ENCODE results near the gene HOXA9. TPM values are rescaled to one million over a fixed set of nuclear protein-coding genes. Genes with fewer than 3 reads are reported as not detected.

The HOXA9 gene
- total RNA-seq, 1 donor from 2014 or later, result not detected

GRCh38 chr7:27140126-27140857, 25.0 kb downstream of the HOXA9 start:
- FAIRE-seq (no peak), DNase-seq (ENCODE audit: low read depth) (no peak)
- Histone ChIP-seq H3K4me3 (ENCODE audit: low read depth, low read length) (no peak overlapping the region), H3K27me3 (ENCODE audit: control insufficient read depth, insufficient read depth, low read length) (peaks cover 81% of the 10 kb centered on the region), H3K36me3 (ENCODE audit: control insufficient read depth, insufficient read depth, low read length) (no peaks in the 10 kb centered on the region)
- TF ChIP-seq CTCF (IDR thresholded peaks at IDR 0.05; ENCODE audit: insufficient read depth, low read length, severe bottlenecking), result no peak

- FAIRE-seq (no peak), DNase-seq (ENCODE audit: low read depth) (no peak)
- Histone ChIP-seq H3K4me3 (ENCODE audit: low read depth, low read length) (no peak overlapping the region), H3K36me3 (ENCODE audit: control insufficient read depth, insufficient read depth, low read length) (no peaks in the 10 kb centered on the region), H3K27me3 (ENCODE audit: control insufficient read depth, insufficient read depth, low read length) (peaks cover 78% of the 10 kb centered on the region)
- TF ChIP-seq CTCF (IDR thresholded peaks at IDR 0.05; ENCODE audit: insufficient read depth, low read length, severe bottlenecking), result no peak
Measured at GRCh38 chr7:27139334-27140125, 25.8 kb downstream of the HOXA9 start.

GRCh38 chr7:27138985-27139333, 26.4 kb downstream of the HOXA9 start:
- FAIRE-seq, result no peak
- Histone ChIP-seq H3K4me3 (ENCODE audit: low read depth, low read length) (no peak overlapping the region), H3K27me3 (ENCODE audit: control insufficient read depth, insufficient read depth, low read length) (peaks cover 75% of the 10 kb centered on the region), H3K36me3 (ENCODE audit: control insufficient read depth, insufficient read depth, low read length) (no peaks in the 10 kb centered on the region)
- TF ChIP-seq CTCF (IDR thresholded peaks at IDR 0.05; ENCODE audit: insufficient read depth, low read length, severe bottlenecking), result no peak
- DNase-seq (ENCODE audit: low read depth), result no peak

GRCh38 chr7:27138472-27138871, 26.9 kb downstream of the HOXA9 start:
- Histone ChIP-seq H3K4me3 (ENCODE audit: low read depth, low read length) (no peak overlapping the region), H3K36me3 (ENCODE audit: control insufficient read depth, insufficient read depth, low read length) (no peaks in the 10 kb centered on the region), H3K27me3 (ENCODE audit: control insufficient read depth, insufficient read depth, low read length) (peaks cover 72% of the 10 kb centered on the region)
- no peak for FAIRE-seq
- DNase-seq (ENCODE audit: low read depth), result no peak
- TF ChIP-seq CTCF (IDR thresholded peaks at IDR 0.05; ENCODE audit: insufficient read depth, low read length, severe bottlenecking), result no peak

GRCh38 chr7:27137640-27138315, 27.6 kb downstream of the HOXA9 start:
- no peak for FAIRE-seq
- TF ChIP-seq CTCF (IDR thresholded peaks at IDR 0.05; ENCODE audit: insufficient read depth, low read length, severe bottlenecking), result no peak
- H3K27me3 ChIP-seq (ENCODE audit: control insufficient read depth, insufficient read depth, low read length), result peaks cover 68% of the 10 kb centered on the region
- no peak for DNase-seq (ENCODE audit: low read depth)
- H3K36me3 ChIP-seq (ENCODE audit: control insufficient read depth, insufficient read depth, low read length), result no peaks in the 10 kb centered on the region
- no peak overlapping the region for H3K4me3 ChIP-seq (ENCODE audit: low read depth, low read length)

Data from bronchial epithelial cell (primary cell).